Activated T-cell treated with anti-CD3 and anti-CD28 coated beads, Interleukin-2, amount 50 U/mL, for 4 hours (primary cell): ENCODE data around the gene C1RL. TPM values are rescaled to one million over a fixed set of nuclear protein-coding genes. Genes with fewer than 3 reads are reported as not detected.
A peak's percentile ranks its signal among the peaks of the same experiment; 100 is the strongest.

Experiments
- ATAC-seq, 2 donors: fragments of 200-7000 bp; cut with Tn5 transposase; one replicate each; pipeline ENCODE4 v1.10.0; 2021
- DNase-seq: peaks from one replicate; pipeline ENCODE4 v3.0.0-alpha.2; 2020
- H3K27me3 Mint-ChIP-seq: one replicate; pipeline ENCODE4 v1.8.0; 2021; ENCODE audit warnings: low read depth, mixed read lengths
- H3K36me3 Mint-ChIP-seq: one replicate; pipeline ENCODE4 v1.8.0; 2022; ENCODE audit warnings: mixed read lengths; ENCODE audit not compliant: insufficient read depth
- H3K4me1 Mint-ChIP-seq: one replicate; pipeline ENCODE4 v1.8.0; 2021; ENCODE audit warnings: low read depth, mixed read lengths
- H3K4me3 Mint-ChIP-seq: one replicate; pipeline ENCODE4 v1.8.0; 2021; ENCODE audit warnings: mild to moderate bottlenecking, moderate library complexity, mixed read lengths
- H3K9me3 Mint-ChIP-seq: one replicate; pipeline ENCODE4 v1.8.0; 2021; ENCODE audit warnings: mixed read lengths
- total RNA-seq, 3 donors: library from RNA; stranded (reverse); gene quantifications; one replicate each; pipeline ENCODE4 v1.2.1, GENCODE V29; 2021

C1RL gene
- total RNA-seq, 3 donors from 2014 or later: 3.7 to 7.0 (median 6.0) TPM

DNA sequence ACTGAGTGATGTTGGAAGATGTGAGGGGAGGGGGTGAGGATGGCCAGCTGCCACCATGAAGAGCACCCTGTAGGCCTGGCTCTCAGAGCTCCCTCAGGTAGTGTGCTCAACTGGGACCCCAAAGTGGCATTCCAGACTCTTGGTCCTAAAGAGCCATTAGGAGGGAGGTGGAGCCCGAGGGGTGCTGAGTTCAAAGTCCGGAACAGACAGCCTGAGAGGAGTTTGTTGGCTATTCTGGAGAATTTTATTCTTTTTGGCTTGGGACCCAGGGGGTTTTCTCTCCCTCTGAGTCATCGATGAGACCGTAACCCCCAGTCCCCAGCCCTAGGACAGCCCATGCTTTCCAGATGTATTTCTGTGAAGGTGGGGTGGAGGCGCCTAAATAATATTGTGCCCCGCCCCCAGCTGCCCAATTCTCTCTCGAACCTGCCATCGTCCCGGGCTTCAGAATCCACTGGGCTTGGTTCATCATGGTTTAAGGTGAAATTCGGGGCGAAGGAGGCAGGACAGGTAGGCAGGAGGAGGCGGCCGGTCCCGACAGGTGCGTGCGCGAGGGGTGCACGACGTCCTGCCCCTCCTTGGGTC, 20.4 kb upstream of the C1RL start:
- Mint-ChIP-seq H3K27me3 (no peaks in the 10 kb centered on the region), H3K9me3 (no peaks in the 10 kb centered on the region), H3K36me3 (no peaks in the 10 kb centered on the region), H3K4me3 (peak overlapping the region; percentile 91), H3K4me1 (peaks cover 30% of the 10 kb centered on the region)
- no peak for DNase-seq
- peak in 1 of 2 donors; percentile 1 for ATAC-seq

DNA sequence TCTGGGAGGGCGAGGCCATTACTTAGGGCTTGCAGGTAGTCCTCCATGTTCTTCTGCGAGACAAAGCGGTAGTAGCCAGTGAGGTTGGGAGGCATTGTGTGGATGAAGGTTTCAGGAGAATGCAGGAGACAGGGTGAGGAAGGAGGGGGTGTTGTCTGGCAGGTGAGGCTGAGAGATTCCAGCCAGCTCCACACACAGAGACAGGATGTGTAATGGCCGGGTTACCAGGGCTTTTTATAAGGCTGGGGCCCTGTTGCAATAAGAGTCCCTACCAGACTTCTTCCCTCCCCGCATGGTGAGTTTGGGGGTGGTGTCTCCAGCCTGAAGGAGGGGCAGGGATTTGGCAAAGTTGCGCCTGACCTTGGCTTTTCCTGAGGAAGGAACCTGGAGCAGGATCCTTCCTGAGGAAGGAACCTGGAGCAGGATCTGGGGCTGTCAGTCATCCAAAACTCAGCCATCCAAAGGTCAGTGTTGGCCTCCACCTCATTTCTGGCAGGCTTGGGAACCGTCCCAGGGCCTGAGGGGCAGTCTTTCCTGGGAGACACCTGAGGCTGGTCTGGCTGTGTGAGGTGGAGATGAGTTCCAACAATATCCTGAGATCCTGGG, 19.8 kb upstream of the C1RL start, which contains the start of gene RBP5:
Gene RBP5 (minus strand): TSS at position 209 of the 606 bp plus-strand sequence. CDS start 114 bp downstream, at position 95.
- Mint-ChIP-seq H3K36me3 (no peaks in the 10 kb centered on the region), H3K27me3 (no peaks in the 10 kb centered on the region), H3K4me3 (peak within 1 kb of the TSS; percentile 91), H3K9me3 (no peaks in the 10 kb centered on the region), H3K4me1 (peaks cover 30% of the 10 kb centered on the region)
- DNase-seq (no peak), ATAC-seq (no peak)

DNA sequence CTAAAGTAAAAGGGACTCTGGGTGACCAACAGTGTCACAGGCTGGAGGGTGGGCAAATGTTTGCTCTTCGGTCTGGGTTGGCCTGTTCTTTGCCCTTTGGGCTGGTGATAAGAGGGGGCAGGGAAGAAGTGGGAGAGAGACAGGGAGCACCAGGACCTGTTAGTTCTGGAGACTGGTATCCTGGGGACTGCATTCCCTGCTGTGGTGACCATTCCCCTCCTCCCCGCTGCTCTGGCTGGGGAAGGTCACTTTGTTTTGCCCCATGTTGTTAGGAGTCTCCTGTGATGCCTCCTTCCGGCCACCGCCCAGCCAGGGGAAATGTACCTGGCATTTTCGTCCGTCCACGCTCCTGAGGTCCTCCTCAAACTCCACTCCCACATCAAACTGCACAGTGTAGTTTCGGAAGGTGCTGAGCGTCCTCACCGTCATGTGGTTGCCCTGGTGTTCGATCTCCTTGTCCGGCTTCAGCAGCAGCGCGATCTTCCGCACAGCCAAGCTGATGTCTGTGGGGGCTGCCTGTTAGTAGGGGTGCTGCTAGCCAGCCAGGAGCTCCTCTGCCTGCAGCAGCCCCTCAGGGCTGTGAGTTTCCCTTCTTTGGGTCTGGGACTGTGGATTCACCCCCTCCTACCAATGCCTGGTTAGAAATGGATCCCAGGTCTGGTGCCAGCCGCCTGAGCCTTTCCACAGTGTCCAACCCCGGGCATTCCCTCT, 19.1 kb upstream of the C1RL start:
- Mint-ChIP-seq H3K4me3 (peak overlapping the region; percentile 91), H3K4me1 (peaks cover 30% of the 10 kb centered on the region), H3K36me3 (no peaks in the 10 kb centered on the region), H3K27me3 (no peaks in the 10 kb centered on the region), H3K9me3 (no peaks in the 10 kb centered on the region)
- no peak for DNase-seq
- no peak for ATAC-seq

DNA sequence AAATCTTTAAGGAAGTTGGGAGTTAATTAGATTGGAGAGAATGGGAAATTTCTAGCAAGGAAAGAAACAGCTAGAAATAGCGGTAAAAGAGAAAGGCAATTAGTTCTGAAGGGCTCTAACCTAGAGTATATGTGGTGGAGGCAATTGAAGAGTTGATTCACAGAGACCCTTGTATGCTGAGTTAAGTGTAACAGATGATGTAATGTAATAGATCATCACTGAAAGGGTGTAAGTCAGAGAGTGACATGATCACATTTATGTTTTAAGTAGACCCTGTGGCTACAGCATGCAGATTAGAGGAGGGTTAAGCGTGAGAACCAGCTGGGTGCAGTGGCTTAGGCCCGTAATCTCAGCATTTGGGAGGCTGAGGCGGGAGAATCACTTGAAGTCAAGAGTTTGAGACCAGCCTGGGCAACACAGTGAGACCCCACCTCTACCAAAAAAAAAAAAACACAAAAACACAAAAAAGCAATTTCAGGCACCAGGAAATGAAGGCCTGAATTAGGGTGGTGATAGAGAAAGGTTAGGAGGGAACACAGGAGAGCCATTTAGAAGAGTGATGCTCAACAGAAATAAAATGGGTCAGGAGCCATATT, 16.7 kb upstream of the C1RL start:
- Mint-ChIP-seq H3K4me3 (no peak overlapping the region), H3K4me1 (peaks cover 9% of the 10 kb centered on the region), H3K27me3 (no peaks in the 10 kb centered on the region), H3K9me3 (no peaks in the 10 kb centered on the region), H3K36me3 (no peaks in the 10 kb centered on the region)
- ATAC-seq (no peak), DNase-seq (no peak)

DNA sequence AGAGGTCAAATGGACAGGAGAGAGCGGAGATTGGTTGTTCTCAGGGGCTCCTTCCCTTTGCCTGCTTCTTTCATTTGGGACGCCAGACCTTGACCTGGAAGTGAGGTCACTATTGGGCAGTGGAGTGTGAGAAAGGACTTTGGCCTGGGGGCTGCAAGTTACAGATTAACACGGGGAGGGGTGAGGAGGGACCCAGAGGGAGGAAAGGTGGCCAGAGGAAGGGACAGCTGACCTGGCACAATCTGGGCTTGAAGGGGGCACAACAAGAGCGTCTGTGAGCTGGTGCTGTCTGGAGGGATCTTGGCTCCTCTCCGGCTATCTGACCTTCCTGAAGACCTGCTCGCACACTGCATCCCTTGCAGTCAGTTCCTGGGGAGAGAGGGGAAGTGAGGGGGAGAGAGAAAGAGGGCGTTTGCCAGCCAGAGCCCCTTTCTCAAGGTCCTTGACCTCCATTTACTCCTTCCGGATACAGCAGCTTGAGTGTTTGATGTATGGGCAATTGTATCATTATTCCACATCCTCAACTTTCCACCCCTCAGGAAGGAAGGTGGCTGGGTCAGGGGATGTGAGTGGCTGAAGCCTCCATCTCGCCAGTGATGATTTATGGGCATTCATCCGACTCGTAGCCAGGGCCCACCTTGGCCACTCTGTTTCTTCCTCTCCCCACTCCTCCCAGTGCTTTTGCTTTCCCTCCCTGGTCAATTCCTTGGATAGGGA, 14.9 kb upstream of the C1RL start:
- Mint-ChIP-seq H3K36me3 (no peaks in the 10 kb centered on the region), H3K27me3 (no peaks in the 10 kb centered on the region), H3K4me1 (peaks cover 5% of the 10 kb centered on the region), H3K4me3 (no peak overlapping the region), H3K9me3 (no peaks in the 10 kb centered on the region)
- no peak for ATAC-seq
- DNase-seq: no peak

DNA sequence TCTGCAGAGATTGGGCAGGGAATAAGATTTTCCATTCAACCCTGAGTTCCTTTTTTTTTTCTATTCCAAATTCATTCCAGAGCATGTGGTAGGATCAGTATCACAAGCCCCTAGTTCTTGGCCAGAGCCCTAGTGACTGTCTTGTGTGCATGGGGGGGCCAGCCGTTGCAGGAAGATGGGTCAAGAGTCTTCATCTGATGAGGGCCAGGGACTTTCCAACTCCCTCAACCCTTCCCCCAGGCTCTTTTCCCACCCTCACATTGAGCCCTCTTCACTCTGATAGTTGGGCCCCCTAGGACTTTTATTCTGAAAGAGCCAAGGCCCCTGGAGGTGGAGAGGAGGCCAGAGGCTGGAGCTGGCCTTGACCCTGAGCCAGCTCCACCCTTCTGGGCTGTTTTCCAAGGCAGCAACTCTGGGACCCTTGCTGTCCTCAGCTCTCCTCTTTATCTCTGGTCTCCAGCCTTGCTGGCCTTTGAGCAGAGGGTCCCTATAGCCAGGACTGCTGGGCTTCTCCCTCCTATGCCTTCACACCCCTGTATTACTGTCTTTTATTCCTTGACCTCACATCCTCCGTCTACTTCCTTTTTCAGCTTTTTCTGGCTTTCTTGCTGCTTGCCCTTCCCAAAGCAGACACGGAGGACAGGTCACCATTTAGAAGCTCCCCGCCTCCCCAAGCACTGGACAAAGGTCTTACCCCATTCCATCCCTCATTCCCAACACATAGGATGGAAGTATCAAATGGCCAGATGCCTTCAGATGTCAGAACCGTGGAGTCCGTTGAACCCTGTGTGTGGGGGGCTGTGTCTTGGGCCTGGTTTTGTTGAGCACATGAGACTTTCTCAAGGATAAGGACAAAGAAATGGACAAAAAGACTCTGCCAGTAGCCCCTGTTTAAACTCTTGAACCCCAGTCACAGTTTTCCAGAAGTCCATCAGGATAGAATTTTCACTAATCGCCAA, 14.1 kb upstream of the C1RL start:
- Mint-ChIP-seq H3K27me3 (no peaks in the 10 kb centered on the region), H3K4me3 (no peak overlapping the region), H3K4me1 (no peaks in the 10 kb centered on the region), H3K9me3 (no peaks in the 10 kb centered on the region), H3K36me3 (no peaks in the 10 kb centered on the region)
- DNase-seq: no peak
- no peak for ATAC-seq

DNA sequence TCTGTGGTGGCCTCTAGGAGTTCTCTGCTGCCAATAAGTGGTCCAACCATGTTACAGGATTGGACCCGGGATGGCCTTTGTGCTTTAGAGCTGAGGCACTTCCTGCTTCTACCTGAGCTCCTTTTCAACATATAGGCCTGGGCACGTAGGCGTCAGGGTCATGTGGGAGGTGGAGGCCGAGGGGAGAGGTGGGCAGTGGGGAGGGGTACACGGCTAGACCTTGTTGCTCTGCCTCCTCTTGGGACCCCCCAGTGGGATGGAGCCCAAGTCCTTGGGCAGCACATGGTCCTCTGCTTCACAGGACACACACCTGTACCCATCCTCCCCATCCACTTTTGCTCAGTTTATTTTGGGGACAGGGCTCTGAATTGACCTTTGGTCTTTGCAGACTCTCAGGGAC, 12.3 kb upstream of the C1RL start:
- H3K9me3 Mint-ChIP-seq: no peaks in the 10 kb centered on the region
- H3K4me1 Mint-ChIP-seq: no peaks in the 10 kb centered on the region
- ATAC-seq (no peak), DNase-seq (no peak)
- no peak overlapping the region for H3K4me3 Mint-ChIP-seq
- H3K36me3 Mint-ChIP-seq: peaks cover 2% of the 10 kb centered on the region
- H3K27me3 Mint-ChIP-seq: no peaks in the 10 kb centered on the region

DNA sequence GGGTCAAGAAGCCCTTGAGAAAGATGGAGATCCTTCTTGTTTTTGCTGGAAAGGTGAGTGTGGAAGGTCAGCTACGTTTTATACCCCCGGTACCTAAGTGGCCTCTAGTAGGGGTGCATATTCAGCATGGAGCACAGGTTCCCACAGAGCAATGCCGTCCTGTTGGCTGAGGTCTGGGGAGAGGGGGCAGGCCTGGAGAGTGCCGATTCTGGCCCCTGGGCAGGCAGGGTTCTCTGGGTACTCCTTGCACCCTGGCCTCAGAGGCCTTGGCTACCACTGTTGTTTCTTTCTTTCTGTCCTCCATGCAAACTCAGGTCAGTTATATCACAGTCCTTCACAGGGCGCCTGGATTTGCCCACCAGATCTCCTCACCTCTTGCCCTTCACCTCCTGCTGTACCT, 11.2 kb upstream of the C1RL start:
- H3K9me3 Mint-ChIP-seq: no peaks in the 10 kb centered on the region
- ATAC-seq (no peak), DNase-seq (no peak)
- H3K4me3 Mint-ChIP-seq: no peak overlapping the region
- H3K36me3 Mint-ChIP-seq: peaks cover 8% of the 10 kb centered on the region
- no peaks in the 10 kb centered on the region for H3K27me3 Mint-ChIP-seq
- no peaks in the 10 kb centered on the region for H3K4me1 Mint-ChIP-seq

DNA sequence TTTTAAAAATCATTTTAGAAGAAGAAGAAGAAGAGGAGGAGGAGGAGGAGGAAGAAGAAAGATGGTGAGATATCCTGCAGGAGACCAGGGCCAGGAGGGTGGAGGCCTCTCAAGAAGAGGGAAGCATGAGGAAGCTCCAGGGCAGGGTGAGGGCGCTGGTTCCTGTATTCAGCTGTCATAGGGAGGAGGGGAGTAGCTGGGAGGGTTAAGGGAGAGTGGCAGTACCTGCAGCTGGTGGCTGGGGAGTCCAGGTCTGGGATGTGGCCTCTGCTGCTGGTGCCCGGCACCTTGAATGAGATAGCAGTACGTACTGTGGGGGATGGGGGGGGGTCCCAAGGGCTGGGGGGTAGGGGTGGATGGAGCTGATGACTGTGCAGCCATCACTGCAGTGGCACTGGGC, 9.9 kb upstream of the C1RL start:
- H3K4me3 Mint-ChIP-seq: peak overlapping the region; percentile 8
- no peaks in the 10 kb centered on the region for H3K4me1 Mint-ChIP-seq
- no peak for DNase-seq
- H3K9me3 Mint-ChIP-seq: no peaks in the 10 kb centered on the region
- H3K36me3 Mint-ChIP-seq: peaks cover 8% of the 10 kb centered on the region
- H3K27me3 Mint-ChIP-seq: no peaks in the 10 kb centered on the region
- no peak for ATAC-seq

DNA sequence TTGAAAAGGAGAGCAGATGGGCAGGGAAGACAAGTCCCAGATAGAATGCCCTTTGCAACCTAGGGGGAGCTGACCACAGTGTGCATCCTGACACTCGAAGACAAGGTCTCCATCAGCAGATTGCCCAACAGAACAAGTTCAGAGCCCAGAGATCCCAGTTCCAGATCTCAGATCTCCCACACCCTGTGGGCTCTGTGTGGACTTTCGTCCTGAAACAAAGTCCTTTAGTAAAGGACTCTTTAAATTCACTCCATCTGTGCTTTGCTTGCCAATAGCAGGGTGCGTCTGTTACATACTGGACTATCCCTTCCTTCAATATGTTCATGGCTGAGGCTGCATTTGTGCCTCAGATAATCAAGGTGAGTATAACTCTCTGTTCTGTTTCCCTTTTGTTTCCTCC, 8.7 kb upstream of the C1RL start:
- DNase-seq: no peak
- Mint-ChIP-seq H3K4me1 (peaks cover 5% of the 10 kb centered on the region), H3K4me3 (no peak overlapping the region), H3K9me3 (no peaks in the 10 kb centered on the region), H3K36me3 (peaks cover 8% of the 10 kb centered on the region), H3K27me3 (no peaks in the 10 kb centered on the region)
- ATAC-seq: no peak

DNA sequence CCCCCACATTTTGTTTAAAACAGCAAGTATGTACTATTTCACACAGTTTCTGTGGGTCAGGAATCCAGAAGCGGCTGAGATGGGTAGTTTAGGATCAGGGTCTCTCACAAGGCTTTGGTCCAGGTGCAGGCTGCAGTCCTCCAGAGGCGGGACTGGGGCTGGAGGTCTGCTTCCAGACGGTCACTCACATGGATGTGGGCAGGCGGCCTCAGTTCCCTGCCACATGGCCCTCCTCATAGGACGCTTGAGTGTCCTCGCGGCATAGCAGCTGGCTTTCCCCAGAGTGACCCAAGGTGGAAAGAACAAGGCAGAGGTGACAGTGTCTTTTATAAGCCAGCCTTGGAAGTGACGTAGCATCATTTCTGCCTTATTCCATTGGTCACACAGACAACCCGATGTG, 7.9 kb upstream of the C1RL start:
- ATAC-seq: no peak
- Mint-ChIP-seq H3K27me3 (no peaks in the 10 kb centered on the region), H3K4me3 (no peak overlapping the region), H3K36me3 (peaks cover 8% of the 10 kb centered on the region), H3K9me3 (no peaks in the 10 kb centered on the region), H3K4me1 (peaks cover 5% of the 10 kb centered on the region)
- DNase-seq: no peak

DNA sequence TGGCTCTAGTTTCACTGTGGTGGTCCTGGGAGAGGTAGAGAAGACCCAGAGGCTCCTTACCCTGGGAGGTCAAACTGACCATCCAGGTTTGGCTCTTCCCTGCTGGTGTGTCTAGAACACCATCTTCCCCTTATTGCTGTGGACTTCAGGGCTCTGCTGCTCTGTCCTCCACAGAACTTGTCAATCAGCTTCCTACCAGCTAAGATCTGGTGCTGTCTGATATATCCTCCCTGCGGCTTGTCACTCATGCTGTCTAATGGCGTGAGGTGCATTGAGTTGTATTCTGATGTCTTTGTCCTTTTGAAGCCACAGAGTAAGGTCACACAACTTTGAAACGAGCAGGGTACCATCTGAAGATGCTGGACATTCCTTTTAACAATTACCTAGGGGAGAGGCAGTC, 7.2 kb upstream of the C1RL start:
- Mint-ChIP-seq H3K4me3 (no peak overlapping the region), H3K36me3 (peaks cover 8% of the 10 kb centered on the region), H3K4me1 (peaks cover 5% of the 10 kb centered on the region), H3K27me3 (no peaks in the 10 kb centered on the region), H3K9me3 (no peaks in the 10 kb centered on the region)
- no peak for ATAC-seq
- DNase-seq: no peak

DNA sequence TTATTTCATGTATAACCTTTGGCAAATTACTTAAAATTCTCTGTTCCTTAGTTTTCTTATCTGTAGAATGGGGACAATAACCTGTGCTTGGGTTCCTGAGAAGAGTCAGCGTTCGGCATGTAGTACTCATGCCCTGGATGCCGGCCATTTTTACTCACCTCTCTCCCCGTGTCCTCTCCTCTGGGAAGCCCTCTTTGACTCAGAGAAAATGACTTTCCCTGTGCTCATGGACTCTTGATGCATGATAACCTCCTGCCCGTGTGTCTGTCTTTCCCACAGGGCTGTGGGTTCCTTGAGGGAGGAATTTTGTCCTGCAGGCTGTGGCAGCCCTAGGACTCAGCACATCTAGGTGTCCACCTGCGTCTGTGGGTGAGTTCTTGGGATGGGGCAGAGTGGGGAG, 5.8 kb upstream of the C1RL start:
- Mint-ChIP-seq H3K9me3 (no peaks in the 10 kb centered on the region), H3K27me3 (no peaks in the 10 kb centered on the region), H3K4me3 (no peak overlapping the region), H3K4me1 (peaks cover 5% of the 10 kb centered on the region), H3K36me3 (peaks cover 8% of the 10 kb centered on the region)
- no peak for ATAC-seq
- DNase-seq: no peak
